ENCODE data around the gene TNFAIP2. TPM values are rescaled to one million over a fixed set of nuclear protein-coding genes. Genes with fewer than 3 reads are reported as not detected.
A peak's percentile ranks its signal among the peaks of the same experiment; 100 is the strongest.

TNFAIP2 gene
- total RNA-seq, 1 donor from 2014 or later: 108 TPM

GRCh38 chr14:103101963-103102688, 21.1 kb upstream of the TNFAIP2 start:
- TF ChIP-seq CTCF (IDR thresholded peaks at IDR 0.05; ENCODE audit: unreplicated experiment): no peak

GRCh38 chr14:103102689-103103260, 20.5 kb upstream of the TNFAIP2 start:
- H3K27me3 Mint-ChIP-seq (ENCODE audit: low read depth): peaks cover 17% of the 10 kb centered on the region
- DNase-seq (ENCODE audit: low spot score in 2 of 2, unreplicated experiment in 2 of 2): no peak
- no peaks in the 10 kb centered on the region for H3K9me3 Mint-ChIP-seq
- no peaks in the 10 kb centered on the region for H3K36me3 Mint-ChIP-seq
- TF ChIP-seq CTCF (IDR thresholded peaks at IDR 0.05; ENCODE audit: unreplicated experiment): no peak
- no peak overlapping the region for H3K27ac Mint-ChIP-seq
- H3K4me3 Mint-ChIP-seq: no peak overlapping the region
- peaks cover 9% of the 10 kb centered on the region for H3K4me1 Mint-ChIP-seq

More at GRCh38 chr14:103101963-103102688, 21.1 kb upstream of the TNFAIP2 start:
- Mint-ChIP-seq H3K4me1 (peaks cover 9% of the 10 kb centered on the region), H3K36me3 (no peaks in the 10 kb centered on the region), H3K4me3 (no peak overlapping the region), H3K9me3 (no peaks in the 10 kb centered on the region), H3K27ac (no peak overlapping the region), H3K27me3 (ENCODE audit: low read depth) (peaks cover 17% of the 10 kb centered on the region)
- DNase-seq (ENCODE audit: low spot score in 2 of 2, unreplicated experiment in 2 of 2): no peak

GRCh38 chr14:103103461-103104388, 19.5 kb upstream of the TNFAIP2 start:
- no peak overlapping the region for H3K4me3 Mint-ChIP-seq

GRCh38 chr14:103104389-103104653, 18.9 kb upstream of the TNFAIP2 start:
- Mint-ChIP-seq H3K4me3 (no peak overlapping the region), H3K4me1 (peaks cover 15% of the 10 kb centered on the region), H3K27ac (no peak overlapping the region), H3K9me3 (no peaks in the 10 kb centered on the region), H3K36me3 (no peaks in the 10 kb centered on the region), H3K27me3 (ENCODE audit: low read depth) (peaks cover 17% of the 10 kb centered on the region)
- no peak for TF ChIP-seq CTCF (IDR thresholded peaks at IDR 0.05; ENCODE audit: unreplicated experiment)
- DNase-seq (ENCODE audit: low spot score in 2 of 2, unreplicated experiment in 2 of 2): no peak

More at GRCh38 chr14:103103461-103104388, 19.5 kb upstream of the TNFAIP2 start:
- TF ChIP-seq CTCF (IDR thresholded peaks at IDR 0.05; ENCODE audit: unreplicated experiment): no peak
- Mint-ChIP-seq H3K27me3 (ENCODE audit: low read depth) (peaks cover 17% of the 10 kb centered on the region), H3K27ac (no peak overlapping the region), H3K36me3 (no peaks in the 10 kb centered on the region), H3K9me3 (no peaks in the 10 kb centered on the region), H3K4me1 (peaks cover 13% of the 10 kb centered on the region)
- DNase-seq (ENCODE audit: low spot score in 2 of 2, unreplicated experiment in 2 of 2): no peak

- Mint-ChIP-seq H3K9me3 (no peaks in the 10 kb centered on the region), H3K4me3 (peak overlapping the region; percentile 20), H3K4me1 (peaks cover 18% of the 10 kb centered on the region), H3K36me3 (no peaks in the 10 kb centered on the region), H3K27ac (peak overlapping the region; percentile 35), H3K27me3 (ENCODE audit: low read depth) (peaks cover 17% of the 10 kb centered on the region)
- TF ChIP-seq CTCF (IDR thresholded peaks at IDR 0.05; ENCODE audit: unreplicated experiment): peak; percentile 96
- peak; percentile 69 to 89 for DNase-seq (ENCODE audit: low spot score in 2 of 2, unreplicated experiment in 2 of 2)
Observed at GRCh38 chr14:103104654-103105452, 18.4 kb upstream of the TNFAIP2 start.
